ENCODE results near the gene CSTF3.
"Not testable (repeated sequence)": the region's sequence is repeated elsewhere in the genome, so short reads cannot be mapped to it uniquely, and the experiment has no call there.

Gene CSTF3

DNA sequence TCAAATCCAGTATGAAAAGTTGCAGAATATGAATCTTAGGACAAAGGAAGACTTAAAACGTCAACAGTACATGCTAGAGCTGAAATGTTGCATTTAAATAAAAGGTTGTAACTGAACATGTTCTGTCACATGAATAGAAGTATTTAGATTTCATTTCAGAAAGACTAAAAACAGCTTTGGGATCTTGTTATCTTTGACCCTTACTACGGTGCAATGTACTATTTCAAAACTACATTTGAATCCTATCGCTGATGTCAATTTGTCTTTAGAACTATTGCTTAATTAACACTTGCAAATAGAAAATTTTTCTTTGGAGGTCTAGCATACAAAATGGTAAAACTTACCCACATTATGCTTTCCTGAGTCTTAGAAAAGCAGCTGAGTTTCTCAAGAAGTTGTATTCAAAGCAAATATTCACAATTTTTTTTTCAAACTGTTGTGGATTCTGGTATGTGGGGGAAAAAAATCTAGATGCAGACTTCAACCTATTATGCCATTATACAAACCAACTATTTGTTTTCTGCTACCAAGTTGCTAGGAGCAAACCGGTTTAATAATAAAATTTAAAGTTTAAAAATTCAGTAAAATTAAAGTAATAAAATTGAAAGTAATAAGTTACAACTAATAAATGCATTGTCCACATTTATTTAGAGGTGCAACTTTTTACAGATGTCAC, 25.4 kb downstream of the CSTF3 start:
- no peaks in the 10 kb centered on the region for H3K9me3 Mint-ChIP-seq
- H3K27ac Mint-ChIP-seq = no peak overlapping the region
- H3K36me3 Mint-ChIP-seq (ENCODE audit: low read depth) = peaks cover 7% of the 10 kb centered on the region
- H3K27me3 Mint-ChIP-seq (ENCODE audit: low read depth) = no peaks in the 10 kb centered on the region
- peaks cover 2% of the 10 kb centered on the region for H3K4me1 Mint-ChIP-seq (ENCODE audit: low read depth)
- no peak overlapping the region for H3K4me3 Mint-ChIP-seq

DNA sequence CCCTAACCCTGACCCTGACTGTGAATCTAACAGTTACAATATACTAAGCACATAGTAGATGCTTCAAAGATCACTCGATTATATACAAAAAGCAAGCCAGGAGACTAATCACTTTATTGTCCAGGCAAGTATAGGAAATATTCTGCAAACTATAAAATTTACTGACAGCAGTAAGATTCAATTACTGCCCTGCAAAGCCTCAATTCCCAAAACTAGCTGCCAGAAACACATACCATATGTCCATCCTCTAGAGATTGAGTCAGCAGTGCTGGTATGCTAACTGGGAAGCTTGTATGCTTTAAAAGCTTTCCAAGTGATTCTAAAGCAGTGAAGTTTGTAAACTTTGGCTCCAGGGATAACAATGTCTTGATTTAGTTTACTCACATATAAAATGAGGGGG, 26.1 kb downstream of the CSTF3 start:
- no peaks in the 10 kb centered on the region for H3K27me3 Mint-ChIP-seq (ENCODE audit: low read depth)
- no peak overlapping the region for H3K4me3 Mint-ChIP-seq
- no peaks in the 10 kb centered on the region for H3K9me3 Mint-ChIP-seq
- H3K4me1 Mint-ChIP-seq (ENCODE audit: low read depth) = peaks cover 2% of the 10 kb centered on the region
- H3K27ac Mint-ChIP-seq = no peak overlapping the region
- H3K36me3 Mint-ChIP-seq (ENCODE audit: low read depth) = peaks cover 5% of the 10 kb centered on the region

DNA sequence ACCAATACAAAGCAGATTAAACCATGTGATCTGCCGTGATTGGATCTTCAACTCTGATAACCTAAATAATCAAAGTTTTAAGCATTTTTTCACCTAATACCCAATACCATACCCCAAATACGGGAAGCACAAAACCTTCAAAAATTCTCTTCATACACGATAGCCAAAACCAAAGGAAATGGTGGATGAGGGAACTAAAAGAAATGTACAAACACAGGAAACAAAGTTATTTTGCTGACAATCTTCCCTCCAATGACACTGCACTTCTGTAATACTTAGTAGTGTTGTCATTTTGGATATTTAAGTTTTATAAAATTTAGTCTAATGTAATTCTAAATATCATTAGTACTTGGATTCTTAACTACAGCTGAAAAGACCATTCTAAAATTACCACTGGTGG, 27.0 kb downstream of the CSTF3 start:
- Mint-ChIP-seq H3K4me3 (no peak overlapping the region), H3K36me3 (ENCODE audit: low read depth) (peaks cover 3% of the 10 kb centered on the region), H3K4me1 (ENCODE audit: low read depth) (peaks cover 2% of the 10 kb centered on the region), H3K9me3 (no peaks in the 10 kb centered on the region), H3K27me3 (ENCODE audit: low read depth) (no peaks in the 10 kb centered on the region), H3K27ac (no peak overlapping the region)

DNA sequence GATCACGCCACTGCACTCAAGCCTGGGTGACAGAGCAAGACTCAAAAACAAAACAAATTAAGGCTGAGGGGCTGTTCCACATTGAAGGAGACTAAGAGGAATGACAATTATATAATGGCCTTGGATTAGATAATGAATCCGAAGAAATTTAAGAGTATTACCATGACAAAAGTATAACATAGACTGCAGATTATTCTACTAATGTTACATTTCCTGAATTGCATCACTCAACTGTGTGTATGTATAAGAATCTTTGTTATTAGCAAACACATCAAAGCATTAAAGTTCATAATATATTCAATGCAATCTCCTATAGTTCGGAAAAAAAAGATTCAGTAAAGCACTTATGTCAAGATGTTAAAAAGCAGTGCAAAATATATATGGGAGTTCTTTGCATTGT, 27.5 kb downstream of the CSTF3 start:
- peaks cover 3% of the 10 kb centered on the region for H3K36me3 Mint-ChIP-seq (ENCODE audit: low read depth)

DNA sequence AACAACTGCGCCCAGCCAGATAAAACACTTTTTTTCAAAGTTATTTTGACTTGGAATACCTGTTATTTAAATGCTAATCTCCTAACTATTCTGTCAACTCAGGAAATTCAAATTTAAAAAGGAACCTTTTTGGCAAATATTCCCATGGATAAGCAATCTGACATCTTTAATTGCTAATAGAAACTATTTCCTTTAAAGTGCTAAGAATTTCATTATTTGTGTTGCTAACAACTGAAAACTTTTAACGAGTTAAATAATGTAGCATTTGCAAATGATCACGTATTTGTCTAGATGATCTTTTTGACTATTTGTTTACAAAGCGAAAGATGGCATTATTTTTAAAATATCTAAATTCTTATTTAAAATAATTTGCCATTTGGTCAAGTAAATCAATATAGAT, 28.8 kb downstream of the CSTF3 start:
- Mint-ChIP-seq H3K9me3 (no peaks in the 10 kb centered on the region), H3K36me3 (ENCODE audit: low read depth) (peaks cover 3% of the 10 kb centered on the region), H3K4me1 (ENCODE audit: low read depth) (peaks cover 5% of the 10 kb centered on the region), H3K4me3 (no peak overlapping the region), H3K27ac (no peak overlapping the region), H3K27me3 (ENCODE audit: low read depth) (no peaks in the 10 kb centered on the region)

More for the DNA sequence above, 27.5 kb downstream of the CSTF3 start:
- H3K4me3 Mint-ChIP-seq = no peak overlapping the region
- no peaks in the 10 kb centered on the region for H3K27me3 Mint-ChIP-seq (ENCODE audit: low read depth)
- peaks cover 4% of the 10 kb centered on the region for H3K4me1 Mint-ChIP-seq (ENCODE audit: low read depth)
- no peak overlapping the region for H3K27ac Mint-ChIP-seq
- H3K9me3 Mint-ChIP-seq = no peaks in the 10 kb centered on the region

DNA sequence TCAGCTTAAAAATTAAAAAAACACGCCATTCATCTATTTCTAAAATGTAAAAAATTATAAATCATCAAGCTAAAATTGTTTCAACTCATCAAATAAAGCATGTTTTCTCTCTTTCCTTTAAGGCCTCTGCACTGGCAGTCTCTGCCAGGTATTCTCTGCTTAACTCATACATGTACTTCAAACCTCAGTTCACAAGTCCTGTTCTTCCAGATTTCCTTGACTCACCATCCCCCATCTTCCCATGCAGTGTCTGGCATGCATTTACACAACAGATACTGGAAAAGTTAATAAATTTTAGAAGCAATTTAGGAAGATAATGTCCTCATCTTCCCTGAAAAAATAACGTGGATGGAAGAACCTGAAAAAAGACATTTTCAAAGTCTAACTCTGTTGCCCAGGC, 32.5 kb downstream of the CSTF3 start:
- Mint-ChIP-seq H3K27ac (no peak overlapping the region), H3K36me3 (ENCODE audit: low read depth) (peaks cover 6% of the 10 kb centered on the region)

DNA sequence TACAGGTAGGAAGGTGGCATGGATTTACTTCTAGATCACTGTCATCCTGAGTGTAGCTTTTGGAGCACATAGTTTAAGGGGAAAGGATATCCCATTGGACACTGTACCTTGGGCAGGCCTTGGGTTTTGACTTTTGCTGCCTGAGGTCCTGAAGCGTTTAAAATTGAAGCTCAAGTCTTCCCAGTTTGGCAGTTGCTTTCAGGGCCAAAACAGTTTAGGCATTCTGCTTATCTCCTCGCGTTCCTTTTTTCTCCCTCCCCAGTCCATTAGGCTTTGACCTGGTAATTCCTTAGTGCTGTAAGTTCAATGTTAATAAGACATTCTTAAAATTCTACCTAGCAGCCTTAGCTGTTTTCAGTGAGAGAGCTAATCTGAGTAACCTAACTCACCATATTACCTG, 35.7 kb downstream of the CSTF3 start:
- Mint-ChIP-seq H3K4me3 (no peak overlapping the region), H3K27me3 (ENCODE audit: low read depth) (no peaks in the 10 kb centered on the region), H3K9me3 (no peaks in the 10 kb centered on the region), H3K36me3 (ENCODE audit: low read depth) (peaks cover 4% of the 10 kb centered on the region), H3K27ac (no peak overlapping the region), H3K4me1 (ENCODE audit: low read depth) (peaks cover 3% of the 10 kb centered on the region)

More for the DNA sequence above, 32.5 kb downstream of the CSTF3 start:
- Mint-ChIP-seq H3K4me1 (ENCODE audit: low read depth) (peaks cover 3% of the 10 kb centered on the region), H3K4me3 (no peak overlapping the region), H3K9me3 (no peaks in the 10 kb centered on the region), H3K27me3 (ENCODE audit: low read depth) (no peaks in the 10 kb centered on the region)

DNA sequence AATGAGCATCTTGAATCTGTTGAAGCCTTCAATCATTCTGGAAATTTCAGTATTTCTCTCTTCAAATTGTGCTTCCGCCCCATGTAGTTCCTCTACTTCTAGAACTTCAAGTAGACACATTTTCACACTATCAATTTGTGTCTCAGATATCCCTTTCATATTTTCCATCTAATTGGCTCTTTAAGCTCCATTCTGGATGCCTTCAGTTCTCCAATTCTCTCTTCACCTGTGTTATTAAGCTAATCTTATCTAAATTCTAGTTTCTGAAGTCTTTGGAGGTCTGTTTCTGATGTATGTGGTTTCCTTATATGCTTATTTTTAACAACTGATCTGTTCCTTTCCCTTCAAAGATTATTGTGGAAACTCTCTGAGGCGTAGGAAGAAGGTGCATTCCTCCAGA, 36.3 kb downstream of the CSTF3 start:
- Mint-ChIP-seq H3K4me1 (ENCODE audit: low read depth) (peaks cover 3% of the 10 kb centered on the region), H3K27ac (no peak overlapping the region), H3K4me3 (no peak overlapping the region), H3K9me3 (no peaks in the 10 kb centered on the region), H3K36me3 (ENCODE audit: low read depth) (peaks cover 4% of the 10 kb centered on the region), H3K27me3 (ENCODE audit: low read depth) (no peaks in the 10 kb centered on the region)

DNA sequence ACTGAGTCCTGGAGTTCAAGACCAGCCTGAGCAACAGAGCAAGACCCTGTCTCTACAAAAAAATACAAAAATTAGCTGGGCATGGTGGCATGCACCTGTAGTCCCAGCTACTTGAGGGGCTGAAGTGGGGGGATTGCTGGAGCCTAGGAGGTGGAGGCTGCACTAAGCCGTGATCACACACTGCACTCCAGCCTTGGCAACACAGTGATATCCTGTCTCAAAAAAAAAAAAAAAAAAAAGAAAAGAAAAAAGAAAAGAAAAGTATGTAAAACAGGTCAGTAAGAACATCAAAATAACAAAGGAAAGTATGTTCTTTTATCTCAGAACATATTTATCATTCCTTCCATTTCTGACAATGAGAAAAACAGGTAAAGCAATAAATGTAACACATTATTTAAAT, 38.6 kb downstream of the CSTF3 start:
- not testable (repeated sequence) for H3K27ac Mint-ChIP-seq; H3K27me3 Mint-ChIP-seq (ENCODE audit: low read depth); H3K36me3 Mint-ChIP-seq (ENCODE audit: low read depth); H3K9me3 Mint-ChIP-seq; H3K4me3 Mint-ChIP-seq; H3K4me1 Mint-ChIP-seq (ENCODE audit: low read depth)

DNA sequence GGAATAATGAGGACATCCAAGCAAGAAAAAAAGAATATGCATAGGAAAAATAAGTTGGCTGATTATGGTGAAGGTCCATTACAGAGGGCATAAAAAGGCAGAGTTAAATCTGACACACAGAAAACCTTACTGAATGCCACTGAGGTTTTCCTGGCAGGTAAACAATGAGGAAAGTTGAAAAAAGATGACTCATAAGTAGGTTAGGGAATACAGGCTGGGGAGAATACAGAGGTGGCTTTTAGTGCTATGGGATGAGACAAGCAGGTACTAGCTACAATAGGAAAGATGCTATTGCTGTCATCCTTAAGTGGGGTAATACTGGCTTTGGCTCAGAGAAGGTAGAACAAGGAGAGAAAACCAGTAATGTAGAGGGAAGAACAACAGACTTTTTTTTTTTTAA, 44.7 kb downstream of the CSTF3 start:
- Mint-ChIP-seq H3K27ac (no peak overlapping the region), H3K9me3 (no peaks in the 10 kb centered on the region), H3K4me1 (ENCODE audit: low read depth) (peaks cover 2% of the 10 kb centered on the region), H3K36me3 (ENCODE audit: low read depth) (no peaks in the 10 kb centered on the region), H3K4me3 (no peak overlapping the region), H3K27me3 (ENCODE audit: low read depth) (no peaks in the 10 kb centered on the region)

DNA sequence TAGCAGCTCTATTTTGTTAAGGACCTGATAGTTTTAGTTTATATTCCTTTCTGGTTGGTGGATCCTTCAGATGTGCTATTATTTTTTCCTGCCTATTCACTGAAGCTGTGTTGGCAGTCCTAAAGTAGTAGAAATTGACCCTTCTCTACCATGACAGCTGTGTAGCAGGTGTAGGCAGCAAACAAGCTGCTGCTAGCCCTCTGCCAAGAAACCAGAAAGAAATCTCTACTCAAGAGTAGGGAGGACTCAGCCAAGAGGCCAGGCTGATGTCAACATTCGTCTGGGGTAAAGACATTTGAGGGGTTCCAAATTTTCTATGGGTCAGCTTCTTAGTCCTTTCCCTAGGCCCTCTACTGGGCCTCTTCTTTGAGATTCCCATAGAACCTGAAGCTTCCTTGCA, 51.2 kb downstream of the CSTF3 start:
- Mint-ChIP-seq H3K27me3 (ENCODE audit: low read depth) (no peaks in the 10 kb centered on the region), H3K9me3 (no peaks in the 10 kb centered on the region), H3K4me1 (ENCODE audit: low read depth) (no peaks in the 10 kb centered on the region), H3K27ac (no peak overlapping the region), H3K36me3 (ENCODE audit: low read depth) (peaks cover 9% of the 10 kb centered on the region), H3K4me3 (no peak overlapping the region)

DNA sequence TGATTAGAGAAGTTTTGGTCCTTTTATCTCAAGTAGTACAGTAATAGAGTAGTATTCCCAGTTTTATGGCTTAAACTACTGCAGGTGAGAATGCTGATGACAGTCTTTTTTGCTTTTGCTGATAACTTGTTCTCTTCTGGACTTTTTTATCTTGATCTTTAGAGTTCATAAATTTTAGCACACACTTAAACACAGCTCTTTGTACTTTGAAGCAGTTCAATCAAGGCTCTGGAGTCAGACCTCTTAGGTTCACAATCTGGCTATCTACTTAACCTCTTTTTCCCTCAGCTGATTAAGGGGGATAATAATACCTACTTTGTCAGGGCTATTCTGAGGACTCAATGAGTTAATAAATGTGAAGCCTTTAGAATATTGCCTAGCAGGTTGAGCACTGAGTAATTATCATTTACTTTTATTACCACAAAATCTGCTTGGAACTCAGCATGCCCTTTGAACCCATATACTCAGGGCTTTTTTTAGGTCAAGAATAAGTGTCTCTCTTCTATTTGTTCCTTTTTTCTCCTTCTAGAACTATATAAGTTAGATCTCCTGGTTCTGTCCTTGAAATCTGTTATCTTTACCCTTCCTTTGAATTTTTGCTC, 51.9 kb downstream of the CSTF3 start:
- Mint-ChIP-seq H3K36me3 (ENCODE audit: low read depth) (peaks cover 12% of the 10 kb centered on the region), H3K9me3 (no peaks in the 10 kb centered on the region), H3K27me3 (ENCODE audit: low read depth) (no peaks in the 10 kb centered on the region), H3K4me1 (ENCODE audit: low read depth) (no peaks in the 10 kb centered on the region), H3K27ac (no peak overlapping the region), H3K4me3 (no peak overlapping the region)

DNA sequence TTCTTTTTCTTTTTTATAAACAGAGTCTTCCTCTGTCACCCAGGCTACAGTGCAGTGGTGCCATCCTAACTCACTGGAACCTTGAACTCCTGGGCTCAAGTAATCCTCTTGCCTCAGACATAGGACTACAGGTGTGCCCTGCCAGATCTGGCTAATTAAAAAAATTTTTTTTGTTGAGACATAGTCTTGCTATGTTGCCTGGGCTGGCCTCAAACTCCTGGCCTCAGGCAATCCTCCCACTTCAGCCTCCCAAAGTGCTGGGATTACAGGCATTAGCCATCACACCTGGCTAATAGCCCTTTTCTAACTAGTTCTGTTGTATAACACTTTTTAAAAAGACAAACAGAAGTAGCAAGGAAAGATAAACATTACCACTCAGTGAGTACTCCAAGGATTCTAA, 57.4 kb downstream of the CSTF3 start:
- Mint-ChIP-seq H3K27ac (no peak overlapping the region), H3K36me3 (ENCODE audit: low read depth) (peaks cover 32% of the 10 kb centered on the region), H3K9me3 (no peaks in the 10 kb centered on the region), H3K4me3 (no peak overlapping the region), H3K4me1 (ENCODE audit: low read depth) (no peaks in the 10 kb centered on the region), H3K27me3 (ENCODE audit: low read depth) (no peaks in the 10 kb centered on the region)

DNA sequence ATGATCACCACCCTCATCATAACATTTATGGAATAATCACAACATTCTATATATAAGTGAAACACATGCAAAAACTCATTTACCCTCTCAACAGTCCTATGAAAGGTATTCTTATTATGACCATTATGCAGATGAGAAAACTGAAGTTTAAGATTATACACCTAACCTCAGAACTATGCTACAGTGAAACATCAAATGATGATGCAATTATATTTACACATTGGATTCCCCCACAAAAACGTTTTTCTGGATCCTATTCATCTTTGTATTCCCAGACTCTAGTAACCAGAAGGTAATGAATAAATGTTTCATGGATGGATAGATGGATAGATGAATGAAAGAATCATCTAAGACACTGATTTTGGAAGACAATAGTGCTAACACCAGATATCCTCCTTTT, 67.1 kb downstream of the CSTF3 start:
- Mint-ChIP-seq H3K27me3 (ENCODE audit: low read depth) (no peaks in the 10 kb centered on the region), H3K36me3 (ENCODE audit: low read depth) (peaks cover 33% of the 10 kb centered on the region), H3K27ac (no peak overlapping the region), H3K4me3 (no peak overlapping the region), H3K4me1 (ENCODE audit: low read depth) (no peaks in the 10 kb centered on the region), H3K9me3 (no peaks in the 10 kb centered on the region)

DNA sequence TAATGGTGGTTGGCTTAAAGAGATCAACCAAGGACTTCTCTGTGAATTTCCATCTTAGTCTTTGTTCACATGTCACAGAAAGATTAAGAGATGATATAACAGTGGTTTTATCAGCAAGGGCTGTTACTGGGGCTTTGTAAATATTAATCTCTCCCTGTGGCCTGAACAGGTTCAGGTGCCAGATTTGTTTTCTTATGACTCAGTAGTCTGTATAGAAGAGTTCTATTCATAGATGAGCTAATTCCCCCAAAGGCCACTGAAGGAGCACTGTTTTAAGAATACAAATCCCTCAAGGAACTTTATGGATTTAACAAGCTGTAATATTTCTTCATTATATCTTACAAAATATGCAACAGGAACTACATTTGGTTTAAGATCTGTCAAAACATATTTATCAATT, 71.5 kb downstream of the CSTF3 start:
- H3K4me1 Mint-ChIP-seq (ENCODE audit: low read depth) = no peaks in the 10 kb centered on the region
- peaks cover 28% of the 10 kb centered on the region for H3K36me3 Mint-ChIP-seq (ENCODE audit: low read depth)
- H3K27ac Mint-ChIP-seq = no peak overlapping the region
- H3K9me3 Mint-ChIP-seq = no peaks in the 10 kb centered on the region
- H3K4me3 Mint-ChIP-seq = no peak overlapping the region
- no peaks in the 10 kb centered on the region for H3K27me3 Mint-ChIP-seq (ENCODE audit: low read depth)

DNA sequence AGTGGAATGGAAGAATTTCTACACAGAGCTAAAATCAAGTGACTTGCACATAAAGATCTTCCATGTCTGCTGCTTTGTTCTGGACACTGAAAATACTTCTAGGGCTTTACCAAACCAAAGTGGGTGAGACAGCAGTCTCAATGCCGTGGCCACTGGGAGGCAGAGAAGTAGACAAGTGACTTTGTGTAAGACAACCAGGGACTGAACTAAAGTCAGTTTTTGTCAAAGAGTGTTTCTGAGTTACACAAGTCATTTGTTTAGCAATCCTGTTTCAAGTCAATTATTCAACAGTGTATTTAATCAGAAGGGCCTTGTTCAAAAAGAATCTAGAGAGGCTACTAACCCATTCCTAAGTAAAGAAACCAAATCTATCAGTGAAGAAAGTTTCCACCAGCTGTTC, 75.3 kb downstream of the CSTF3 start:
- H3K27ac Mint-ChIP-seq = no peak overlapping the region
- peaks cover 38% of the 10 kb centered on the region for H3K36me3 Mint-ChIP-seq (ENCODE audit: low read depth)
- no peak overlapping the region for H3K4me3 Mint-ChIP-seq
- H3K27me3 Mint-ChIP-seq (ENCODE audit: low read depth) = no peaks in the 10 kb centered on the region
- no peaks in the 10 kb centered on the region for H3K4me1 Mint-ChIP-seq (ENCODE audit: low read depth)
- no peaks in the 10 kb centered on the region for H3K9me3 Mint-ChIP-seq
